GM23338 (cell line): ENCODE measurements around the gene JUP. TPM values are rescaled to one million over a fixed set of nuclear protein-coding genes. Genes with fewer than 3 reads are reported as not detected.

ENCODE experiments used
- ATAC-seq: fragments of 200-7000 bp; cut with Tn5 transposase; 3 replicates; pipeline ENCODE4 v1.9.1; 2020
- DNase-seq: peaks from one replicate; pipeline ENCODE4 v3.0.0-alpha.2; 2015; ENCODE audit warnings: low spot score
- H2AFZ ChIP-seq: fragments of 200-600 bp; sonication (generic); 2 replicates; pipeline ENCODE4 v1.8.0; 2016; ENCODE audit warnings: antibody characterized with exemption, mild to moderate bottlenecking, moderate library complexity
- H3F3A ChIP-seq: fragments of 200-600 bp; sonication (generic); replicated peaks from 2 replicates; pipeline ENCODE4 v1.8.0; 2017; ENCODE audit warnings: antibody characterized with exemption, mixed run types, low read depth
- H3K27ac ChIP-seq: fragments of 200-600 bp; sonication (generic); 2 replicates; pipeline ENCODE4 v1.6.1; 2016; ENCODE audit warnings: low read depth
- H3K27me3 ChIP-seq: fragments of 200-600 bp; sonication (generic); 2 replicates; pipeline ENCODE4 v1.8.0; 2016; ENCODE audit warnings: mild to moderate bottlenecking, mixed run types, moderate library complexity; ENCODE audit not compliant: insufficient read depth
- H3K36me3 ChIP-seq: fragments of 200-600 bp; sonication (generic); 2 replicates; pipeline ENCODE4 v1.8.0; 2016; ENCODE audit warnings: mild to moderate bottlenecking; ENCODE audit not compliant: insufficient read depth
- H3K4me1 ChIP-seq: fragments of 200-600 bp; sonication (generic); 2 replicates; pipeline ENCODE4 v1.8.0; 2016; ENCODE audit warnings: mild to moderate bottlenecking, moderate library complexity; ENCODE audit not compliant: insufficient read depth
- H3K4me2 ChIP-seq: fragments of 200-600 bp; sonication (generic); 2 replicates; pipeline ENCODE4 v1.7.1; 2017; ENCODE audit warnings: mixed run types
- H3K4me3 ChIP-seq: fragments of 200-600 bp; sonication (generic); 2 replicates; pipeline ENCODE4 v1.6.1; 2016; ENCODE audit warnings: mixed run types
- H3K79me2 ChIP-seq: fragments of 200-600 bp; sonication (generic); replicated peaks from 2 replicates; pipeline ENCODE4 v1.8.0; 2017; ENCODE audit warnings: mild to moderate bottlenecking; ENCODE audit not compliant: insufficient read depth
- H3K9me2 ChIP-seq: fragments of 200-600 bp; sonication (generic); 2 replicates; pipeline ENCODE4 v1.8.0; 2017; ENCODE audit not compliant: insufficient read depth
- H4K20me1 ChIP-seq: fragments of 200-600 bp; sonication (generic); replicated peaks from 2 replicates; pipeline ENCODE4 v1.8.0; 2017; ENCODE audit warnings: mild to moderate bottlenecking; ENCODE audit not compliant: insufficient read depth
- H3K27ac Mint-ChIP-seq: 2 replicates; pipeline ENCODE4 v1.8.0; 2020; ENCODE audit warnings: inconsistent platforms, mild to moderate bottlenecking, moderate library complexity, mixed read lengths
- H3K27me3 Mint-ChIP-seq: 3 replicates; pipeline ENCODE4 v1.8.0; 2022; ENCODE audit warnings: low read depth, mild to moderate bottlenecking, moderate library complexity, mixed read lengths, inconsistent platforms; ENCODE audit not compliant: insufficient read depth, poor library complexity
- H3K36me3 Mint-ChIP-seq: 3 replicates; pipeline ENCODE4 v1.8.0; 2021; ENCODE audit warnings: low read depth, mild to moderate bottlenecking, inconsistent platforms, moderate library complexity, mixed read lengths
- H3K4me1 Mint-ChIP-seq: 3 replicates; pipeline ENCODE4 v1.8.0; 2020; ENCODE audit warnings: mild to moderate bottlenecking, inconsistent platforms, mixed read lengths
- H3K4me3 Mint-ChIP-seq: 3 replicates; pipeline ENCODE4 v1.8.0; 2021; ENCODE audit warnings: moderate library complexity, mild to moderate bottlenecking, inconsistent platforms, mixed read lengths
- H3K9me3 Mint-ChIP-seq: 3 replicates; pipeline ENCODE4 v1.8.0; 2020; ENCODE audit warnings: moderate library complexity, mild to moderate bottlenecking, inconsistent platforms, mixed read lengths
- CREB1 ChIP-seq: fragments of 250-450 bp; sonication (Bioruptor Pico); IDR thresholded peaks from 2 replicates; pipeline ENCODE4 v1.5.0; 2020; ENCODE audit warnings: low read depth, mild to moderate bottlenecking, moderate library complexity
- CTCF ChIP-seq, 2 experiments: fragments of 200-600 bp in 1 of 2; sonication (generic) in 1 of 2; conservative IDR thresholded peaks; 2 replicates each; pipeline versions ENCODE4 v1.5.1 to v1.6.1; 2016 to 2017; ENCODE audit warnings: antibody characterized with exemption in 2 of 2, low read depth in 2 of 2, mild to moderate bottlenecking in 2 of 2, moderate library complexity in 1 of 2
- ETS1 ChIP-seq: IDR thresholded peaks from 2 replicates; pipeline ENCODE4 v1.6.1; 2016; ENCODE audit warnings: antibody characterized with exemption
- EZH2 ChIP-seq: fragments of 200-600 bp; sonication (generic); IDR thresholded peaks from one replicate; pipeline ENCODE4 v1.8.0; 2017; ENCODE audit warnings: antibody characterized with exemption, mild to moderate bottlenecking, low read depth; ENCODE audit not compliant: unreplicated experiment
- EZH2phosphoT487 ChIP-seq: fragments of 200-600 bp; sonication (generic); IDR thresholded peaks from one replicate; pipeline ENCODE4 v1.8.1; 2018; ENCODE audit warnings: antibody characterized with exemption; ENCODE audit not compliant: unreplicated experiment
- JUNB ChIP-seq: IDR thresholded peaks from one replicate; pipeline ENCODE4 v1.6.1; 2016; ENCODE audit warnings: antibody characterized with exemption; ENCODE audit not compliant: unreplicated experiment
- NANOG ChIP-seq: IDR thresholded peaks from 2 replicates; pipeline ENCODE4 v1.6.1; 2016; ENCODE audit warnings: antibody characterized with exemption, borderline replicate concordance
- POLR2AphosphoS5 ChIP-seq: IDR thresholded peaks from 2 replicates; pipeline ENCODE4 v1.6.1; 2016; ENCODE audit warnings: antibody characterized with exemption, low read depth
- REST ChIP-seq: IDR thresholded peaks from one replicate; pipeline ENCODE4 v1.6.1; 2018; ENCODE audit warnings: antibody characterized with exemption; ENCODE audit not compliant: unreplicated experiment
- STAT1 ChIP-seq: IDR thresholded peaks from one replicate; pipeline ENCODE4 v1.6.1; 2016; ENCODE audit warnings: antibody characterized with exemption; ENCODE audit not compliant: unreplicated experiment
- ZNF114 ChIP-seq: fragments of 250-450 bp; sonication (Bioruptor Pico); IDR thresholded peaks from 2 replicates; pipeline ENCODE4 v1.5.0; 2020; ENCODE audit warnings: mild to moderate bottlenecking, moderate library complexity
- ZNF331 ChIP-seq: fragments of 250-450 bp; sonication (Bioruptor Pico); IDR thresholded peaks from 2 replicates; pipeline ENCODE4 v1.5.0; 2020; ENCODE audit warnings: low read depth, mild to moderate bottlenecking, moderate library complexity
- ZNF462 ChIP-seq: fragments of 250-450 bp; sonication (Bioruptor Pico); IDR thresholded peaks from 2 replicates; pipeline ENCODE4 v1.5.0; 2020; ENCODE audit warnings: mild to moderate bottlenecking, moderate library complexity
- polyA plus RNA-seq: library from polyadenylated mRNA; unstranded; fragments of >200 nt; fragmentation: Nextera tagmentation; extraction: Ambion mirVana; gene quantifications from 2 replicates; pipeline ENCODE4 v1.2.1, GENCODE V29; 2016
- total RNA-seq: library from RNA; depleted of rRNA; stranded (reverse); fragments of >200 nt; shearing (Covaris generic); gene quantifications from 2 replicates; pipeline ENCODE4 v1.2.3, GENCODE V29; 2014

Gene JUP
- total and polyA plus RNA-seq, 2 experiments from 2014 or later = 45.5 to 177 TPM

GRCh38 chr17:41754066-41754465, 32.4 kb downstream of the JUP start:
- Histone ChIP-seq H3F3A (peaks cover 4% of the 10 kb centered on the region; the same call in 1 of the 2 replicates), H4K20me1 (peaks cover 5% of the 10 kb centered on the region; the same call in 1 of the 2 replicates), H3K27ac (no peak overlapping the region), H3K4me1 (no peaks in the 10 kb centered on the region), H2AFZ (no peak overlapping the region), H3K4me3 (no peak overlapping the region), H3K4me2 (no peak overlapping the region), H3K9me2 (no peaks in the 10 kb centered on the region), H3K27me3 (no peaks in the 10 kb centered on the region), H3K79me2 (no peaks in the 10 kb centered on the region), H3K36me3 (no peaks in the 10 kb centered on the region; the same call in 1 of the 2 replicates)
- Mint-ChIP-seq H3K27ac (no peak overlapping the region), H3K4me3 (no peak overlapping the region), H3K9me3 (no peaks in the 10 kb centered on the region), H3K36me3 (peaks cover 36% of the 10 kb centered on the region), H3K4me1 (no peaks in the 10 kb centered on the region), H3K27me3 (peaks cover 15% of the 10 kb centered on the region)
- no peak for DNase-seq
- no peak for ATAC-seq
- TF ChIP-seq ETS1 (no peak), ZNF114 (CRISPR knock-in tag) (no peak), POLR2AphosphoS5 (no peak), CTCF (conservative IDR thresholded peaks at IDR 0.05; ENCODE audit: low read depth in 2 of 2) (no peak), JUNB (no peak), EZH2phosphoT487 (no peak), ZNF331 (CRISPR knock-in tag) (no peak), CREB1 (CRISPR knock-in tag) (no peak), ZNF462 (CRISPR knock-in tag) (no peak), REST (no peak), NANOG (no peak), STAT1 (no peak), EZH2 (no peak)
